Activated naive CD4-positive, alpha-beta T cell treated with anti-CD3 and anti-CD28 coated beads for 36 hours (primary cell): Measurements from ENCODE around the gene ZMAT5. TPM values are rescaled to one million over a fixed set of nuclear protein-coding genes. Genes with fewer than 3 reads are reported as not detected.
"Not testable (repeated sequence)": the region's sequence is repeated elsewhere in the genome, so short reads cannot be mapped to it uniquely, and the experiment has no call there.

ENCODE experiments used
- CTCF ChIA-PET: fragments of 350-600 bp; sonication (Branson Sonifier 250); formaldehyde crosslinking; loops from one replicate; lab custom pipeline; 2021; ENCODE audit warnings: antibody characterized with exemption; lab: Charles Lee
- DNase-seq: peaks from one replicate; pipeline ENCODE4 v3.0.0-alpha.2; 2020
- H3K27ac Mint-ChIP-seq: one replicate; pipeline ENCODE4 v1.8.0; 2021; ENCODE audit warnings: mild to moderate bottlenecking, mixed read lengths
- H3K27me3 Mint-ChIP-seq: one replicate; pipeline ENCODE4 v1.8.0; 2021; ENCODE audit warnings: low read depth, mixed read lengths
- H3K36me3 Mint-ChIP-seq: one replicate; pipeline ENCODE4 v1.8.0; 2021; ENCODE audit warnings: low read depth, mixed read lengths
- H3K4me1 Mint-ChIP-seq: one replicate; pipeline ENCODE4 v1.8.0; 2021; ENCODE audit warnings: low read depth, mixed read lengths
- H3K4me3 Mint-ChIP-seq: one replicate; pipeline ENCODE4 v1.8.0; 2021; ENCODE audit warnings: mild to moderate bottlenecking, moderate library complexity, mixed read lengths
- H3K9me3 Mint-ChIP-seq: one replicate; pipeline ENCODE4 v1.8.0; 2021; ENCODE audit warnings: mixed read lengths
- intact Hi-C: fragments of 100-400 bp; cut with micrococcal nuclease; formaldehyde crosslinking; loops from one replicate; pipeline ENCODE4 v1.15.1; 2023
- total RNA-seq, 2 experiments: library from RNA; stranded (reverse); gene quantifications; one replicate each; pipeline ENCODE4 v1.2.3, GENCODE V29; 2021

The ZMAT5 gene
- total RNA-seq, 2 experiments from 2014 or later: 14.3 to 15.3 TPM

- intact Hi-C loops: no loop called here
- CTCF ChIA-PET: no interaction called here
- Mint-ChIP-seq H3K27me3 (no peaks in the 10 kb centered on the region), H3K9me3 (no peaks in the 10 kb centered on the region), H3K27ac (no peak overlapping the region), H3K4me3 (no peak overlapping the region), H3K36me3 (no peaks in the 10 kb centered on the region), H3K4me1 (peaks cover under 1% of the 10 kb centered on the region)
- DNase-seq: no peak
Measured at GRCh38 chr22:29758959-29759358, 7.8 kb downstream of the ZMAT5 start.

DNA sequence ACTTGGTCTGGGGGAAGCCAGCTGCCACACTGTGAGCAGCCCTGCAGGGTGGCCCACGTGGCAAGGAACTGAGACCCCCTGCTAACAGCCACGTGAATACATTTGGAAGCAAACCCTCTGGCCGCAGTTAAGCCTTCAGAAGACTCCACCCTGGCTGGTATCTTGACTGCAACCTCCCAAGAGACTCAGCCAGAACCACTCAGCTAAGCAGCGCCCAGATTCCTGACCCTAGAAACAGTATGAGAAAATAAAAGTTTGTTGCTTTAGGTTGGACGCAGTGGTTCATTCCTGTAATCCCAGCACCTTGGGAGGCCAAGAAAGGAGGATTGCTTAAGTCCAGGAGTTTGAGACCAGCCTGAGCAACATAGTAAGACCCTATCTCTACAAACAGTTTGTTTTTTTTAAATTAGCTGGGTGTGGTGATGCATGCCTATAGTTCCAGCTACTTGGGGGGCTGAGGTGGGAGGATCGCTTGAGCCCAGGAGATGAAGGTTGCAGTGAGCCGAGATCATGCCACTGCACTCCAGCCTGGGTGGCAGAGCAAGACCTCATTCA, 8.7 kb downstream of the ZMAT5 start:
- no peak overlapping the region for H3K27ac Mint-ChIP-seq
- intact Hi-C loops: no loop called here
- no peak overlapping the region for H3K4me3 Mint-ChIP-seq
- no peaks in the 10 kb centered on the region for H3K27me3 Mint-ChIP-seq
- CTCF ChIA-PET: no interaction called here
- no peaks in the 10 kb centered on the region for H3K36me3 Mint-ChIP-seq
- no peaks in the 10 kb centered on the region for H3K4me1 Mint-ChIP-seq
- no peak for DNase-seq
- no peaks in the 10 kb centered on the region for H3K9me3 Mint-ChIP-seq

- DNase-seq: no peak
- Mint-ChIP-seq H3K27me3 (no peaks in the 10 kb centered on the region), H3K9me3 (no peaks in the 10 kb centered on the region), H3K4me1 (no peaks in the 10 kb centered on the region), H3K4me3 (no peak overlapping the region), H3K27ac (no peak overlapping the region), H3K36me3 (no peaks in the 10 kb centered on the region)
- CTCF ChIA-PET: no interaction called here
- intact Hi-C loops: no loop called here
Measured at GRCh38 chr22:29757096-29757495, 9.7 kb downstream of the ZMAT5 start.

GRCh38 chr22:29756341-29756740, 10.5 kb downstream of the ZMAT5 start:
- no peak for DNase-seq
- H3K4me1 Mint-ChIP-seq: no peaks in the 10 kb centered on the region
- no peak overlapping the region for H3K27ac Mint-ChIP-seq
- intact Hi-C loops: no loop called here
- no peaks in the 10 kb centered on the region for H3K36me3 Mint-ChIP-seq
- no peaks in the 10 kb centered on the region for H3K27me3 Mint-ChIP-seq
- CTCF ChIA-PET: no interaction called here
- H3K9me3 Mint-ChIP-seq: no peaks in the 10 kb centered on the region
- H3K4me3 Mint-ChIP-seq: no peak overlapping the region

GRCh38 chr22:29755889-29756288, 10.9 kb downstream of the ZMAT5 start:
- Mint-ChIP-seq H3K27me3 (no peaks in the 10 kb centered on the region), H3K27ac (no peak overlapping the region), H3K9me3 (no peaks in the 10 kb centered on the region), H3K4me1 (peaks cover 4% of the 10 kb centered on the region), H3K4me3 (no peak overlapping the region), H3K36me3 (peaks cover 1% of the 10 kb centered on the region)
- CTCF ChIA-PET: no interaction called here
- intact Hi-C loops: no loop called here
- DNase-seq: no peak

DNA sequence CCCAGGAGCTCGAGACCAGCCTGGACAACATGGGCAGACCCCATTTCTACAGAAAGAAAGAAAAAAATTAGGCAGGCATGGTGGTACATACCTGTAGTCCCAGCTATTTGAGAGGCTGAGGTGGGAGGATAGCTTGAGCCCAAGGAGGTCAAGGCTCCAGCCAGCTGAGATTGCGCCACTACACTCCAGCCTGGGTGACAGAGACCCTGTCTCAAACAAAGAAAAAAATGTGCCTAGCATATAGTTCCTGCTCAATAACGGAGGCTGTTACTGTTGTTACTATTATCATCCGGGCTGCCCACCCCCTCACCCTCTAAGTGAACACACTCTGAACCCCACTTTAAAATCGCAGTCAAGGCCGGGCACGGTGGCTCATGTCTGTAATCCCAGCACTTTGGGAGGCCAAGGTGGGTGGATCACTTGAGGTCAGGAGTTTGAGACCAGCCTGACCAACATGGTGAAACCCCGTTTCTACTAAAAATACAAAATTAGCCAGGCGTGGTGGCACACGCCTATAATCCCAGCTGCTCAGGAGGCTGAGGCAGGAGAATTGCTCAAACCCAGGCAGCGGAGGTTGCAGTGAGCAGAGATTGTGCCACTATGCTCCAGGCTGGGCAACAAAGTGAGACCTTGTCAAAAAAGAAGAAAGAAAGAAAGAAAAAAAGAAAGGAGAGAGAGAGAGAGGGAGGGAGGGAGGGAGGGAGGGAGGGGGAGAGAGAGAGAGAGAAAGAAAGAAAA, 12.0 kb downstream of the ZMAT5 start:
- H3K4me1 Mint-ChIP-seq, H3K27ac Mint-ChIP-seq, H3K9me3 Mint-ChIP-seq, CTCF ChIA-PET, H3K36me3 Mint-ChIP-seq, H3K27me3 Mint-ChIP-seq, intact Hi-C loops, H3K4me3 Mint-ChIP-seq, DNase-seq: not testable (repeated sequence)

DNA sequence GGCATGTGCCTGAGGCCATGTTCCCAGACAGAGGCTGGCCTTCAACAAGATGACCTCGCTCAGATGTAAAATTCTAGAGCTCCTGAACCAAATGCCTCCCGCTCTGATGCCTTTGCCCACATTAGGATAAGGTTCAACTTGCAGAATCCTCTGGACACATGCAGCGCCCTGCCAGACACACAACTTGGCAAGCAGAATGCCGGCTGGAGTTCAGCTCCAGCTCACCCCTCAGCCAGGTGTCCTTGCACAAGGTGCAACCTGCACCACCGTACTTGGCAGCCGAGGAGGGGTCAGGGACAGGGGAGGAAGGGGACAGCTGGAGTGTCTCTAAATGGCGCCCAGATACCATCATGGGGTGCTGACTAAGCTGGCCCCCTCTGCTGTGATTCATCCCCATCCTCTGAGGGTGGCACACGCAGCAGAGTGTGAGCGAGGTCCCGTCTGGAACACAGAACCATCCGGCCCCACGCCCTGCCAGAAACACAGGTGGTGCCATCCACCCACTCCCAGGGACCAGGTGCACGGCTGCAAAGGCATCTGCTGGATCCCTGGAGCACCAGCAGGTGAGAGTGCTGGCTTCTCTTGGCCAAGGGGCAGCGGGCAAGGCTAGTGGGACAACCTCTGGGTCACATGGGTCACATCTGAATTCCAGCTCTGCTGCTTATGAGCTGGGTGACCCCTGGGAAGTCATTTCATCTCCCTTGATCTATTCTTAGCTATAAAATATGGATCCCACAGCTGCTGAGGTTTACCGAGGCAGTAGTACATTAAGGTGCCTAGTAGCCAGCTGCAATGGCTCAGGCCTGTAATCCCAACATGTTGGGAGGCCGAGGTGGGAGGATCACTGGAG, 12.8 kb downstream of the ZMAT5 start:
- no peaks in the 10 kb centered on the region for H3K27me3 Mint-ChIP-seq
- H3K4me1 Mint-ChIP-seq: peaks cover 4% of the 10 kb centered on the region
- no peak overlapping the region for H3K4me3 Mint-ChIP-seq
- no peak overlapping the region for H3K27ac Mint-ChIP-seq
- no peak for DNase-seq
- CTCF ChIA-PET: no interaction called here
- H3K36me3 Mint-ChIP-seq: peaks cover 5% of the 10 kb centered on the region
- no peaks in the 10 kb centered on the region for H3K9me3 Mint-ChIP-seq
- intact Hi-C loops: no loop called here

GRCh38 chr22:29751669-29752068, 15.1 kb downstream of the ZMAT5 start:
- CTCF ChIA-PET: interaction anchor here (0.6 to 0.9 kb wide), 2 partner anchors 13 to 670 kb away, joined by 3 to 4 read pairs; no protein-coding TSS in a partner anchor
- no peaks in the 10 kb centered on the region for H3K9me3 Mint-ChIP-seq
- H3K27me3 Mint-ChIP-seq: no peaks in the 10 kb centered on the region
- H3K4me3 Mint-ChIP-seq: no peak overlapping the region
- H3K36me3 Mint-ChIP-seq: peaks cover 5% of the 10 kb centered on the region
- H3K4me1 Mint-ChIP-seq: peaks cover 4% of the 10 kb centered on the region
- no peak overlapping the region for H3K27ac Mint-ChIP-seq
- intact Hi-C loops: no loop called here
- DNase-seq: no peak

GRCh38 chr22:29750559-29751538, 16.0 kb downstream of the ZMAT5 start:
- Mint-ChIP-seq H3K27ac (no peak overlapping the region), H3K4me1 (peaks cover 4% of the 10 kb centered on the region), H3K9me3 (no peaks in the 10 kb centered on the region), H3K36me3 (peaks cover 5% of the 10 kb centered on the region), H3K4me3 (no peak overlapping the region), H3K27me3 (no peaks in the 10 kb centered on the region)
- CTCF ChIA-PET: interaction anchor here (0.9 kb wide), 1 partner anchor 13 kb away, joined by 4 read pairs; no protein-coding TSS in a partner anchor
- DNase-seq: peak; percentile 19
- intact Hi-C loops: no loop called here

DNA sequence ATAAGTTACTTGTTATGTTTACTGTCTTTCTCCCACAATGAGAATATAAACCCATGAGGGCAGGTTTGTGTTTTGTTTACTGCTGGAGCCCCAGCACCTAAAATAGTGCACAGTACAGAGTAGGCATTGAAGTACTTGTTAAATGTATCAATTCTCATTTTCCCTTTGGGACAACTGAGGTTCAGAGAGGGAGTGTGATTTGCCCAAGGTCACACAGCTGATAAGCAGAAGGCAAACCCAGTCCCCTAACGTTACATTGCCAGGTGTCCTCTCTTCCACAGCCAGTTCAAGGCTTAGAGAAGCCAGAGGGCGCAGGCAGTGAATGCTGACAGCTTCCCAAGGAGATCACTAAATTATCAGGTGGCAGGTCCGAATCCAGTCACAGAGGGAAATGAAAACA, 16.8 kb downstream of the ZMAT5 start:
- CTCF ChIA-PET: no interaction called here
- intact Hi-C loops: no loop called here
- peaks cover 4% of the 10 kb centered on the region for H3K4me1 Mint-ChIP-seq
- H3K27me3 Mint-ChIP-seq: no peaks in the 10 kb centered on the region
- H3K4me3 Mint-ChIP-seq: no peak overlapping the region
- DNase-seq: no peak
- no peaks in the 10 kb centered on the region for H3K9me3 Mint-ChIP-seq
- H3K27ac Mint-ChIP-seq: no peak overlapping the region
- H3K36me3 Mint-ChIP-seq: peaks cover 8% of the 10 kb centered on the region

DNA sequence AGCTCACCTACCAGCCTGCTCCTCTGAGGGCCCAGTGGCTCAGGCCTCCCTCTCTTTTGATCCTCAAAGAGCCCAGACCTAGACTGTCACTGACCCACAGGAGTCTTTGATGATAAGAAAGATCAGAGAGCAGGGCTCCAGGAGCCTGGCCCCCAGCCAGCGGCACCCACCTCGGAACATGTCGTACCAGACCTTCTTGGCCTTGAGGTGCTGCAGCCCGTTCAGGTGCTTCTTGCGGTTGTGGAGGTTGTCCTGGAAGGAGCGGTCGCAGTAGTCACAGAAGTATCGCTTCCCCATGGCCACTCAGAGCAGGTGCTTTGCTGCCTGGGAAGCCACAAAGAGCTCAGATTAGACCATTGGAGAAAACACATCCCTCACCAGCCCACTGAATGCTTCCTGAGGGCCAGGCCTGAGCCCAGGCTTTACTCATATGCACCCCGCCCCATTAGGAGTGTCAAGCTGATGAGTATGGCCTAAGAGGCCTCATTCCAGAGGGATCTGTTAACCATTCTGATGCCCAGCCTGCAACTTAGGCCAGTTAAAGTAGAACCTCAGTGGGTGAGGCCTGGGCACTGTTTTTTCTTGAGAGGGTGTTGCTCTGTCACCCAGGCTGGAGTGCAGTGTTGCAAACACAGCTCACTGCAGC, 18.4 kb downstream of the ZMAT5 start:
- Mint-ChIP-seq H3K27ac (no peak overlapping the region), H3K4me1 (peaks cover 4% of the 10 kb centered on the region)
- CTCF ChIA-PET: no interaction called here

More for the DNA sequence above, 18.4 kb downstream of the ZMAT5 start:
- Mint-ChIP-seq H3K9me3 (no peaks in the 10 kb centered on the region), H3K36me3 (peaks cover 8% of the 10 kb centered on the region), H3K27me3 (no peaks in the 10 kb centered on the region), H3K4me3 (no peak overlapping the region)
- DNase-seq: no peak
- intact Hi-C loops: no loop called here
